ENCODE measurements around the gene HM13. TPM values are rescaled to one million over a fixed set of nuclear protein-coding genes. Genes with fewer than 3 reads are reported as not detected.
"Not testable (repeated sequence)": the region's sequence is repeated elsewhere in the genome, so short reads cannot be mapped to it uniquely, and the experiment has no call there.

HM13 gene
- total RNA-seq, 2 experiments from 2014 or later = 163 to 168 TPM

DNA sequence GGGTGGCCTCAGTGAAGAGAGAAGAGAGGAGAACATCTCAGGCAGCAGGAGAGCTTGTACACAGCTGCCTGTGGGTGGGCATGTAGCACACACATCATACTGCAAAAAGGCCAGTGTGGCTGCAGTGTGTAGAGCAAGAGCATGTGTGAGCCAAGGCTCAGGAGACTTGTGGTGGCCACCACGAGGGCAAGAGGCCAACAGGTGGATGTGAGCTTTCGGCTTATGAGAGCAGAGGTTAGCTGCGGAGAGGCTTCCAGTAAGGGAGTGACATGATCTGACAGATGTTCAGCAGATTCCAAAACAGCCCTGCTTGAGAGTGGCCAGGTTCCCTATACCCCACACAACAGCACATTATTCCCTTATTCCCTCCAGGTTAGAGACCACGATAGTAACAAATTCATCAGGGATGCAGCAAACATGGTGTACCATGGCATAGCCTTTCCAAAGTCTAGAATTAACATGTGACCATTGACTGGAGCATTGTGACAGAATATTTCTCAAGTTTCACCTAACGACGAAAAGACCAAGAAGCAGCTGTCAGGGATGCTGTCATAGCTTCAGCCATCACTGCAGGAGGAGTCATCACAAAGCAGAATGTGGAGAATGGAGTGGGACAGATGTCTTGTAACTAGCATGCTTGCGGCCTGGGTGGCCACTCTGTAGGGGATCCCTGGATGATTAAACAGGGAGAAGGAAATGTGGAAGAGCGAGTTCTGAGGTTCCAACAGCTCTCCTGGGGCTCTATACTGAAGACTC is 23.1 kb downstream of the HM13 start:
- ChIA-PET CTCF (interaction anchor here (1.0 kb wide), 1 partner anchor 23 kb away, joined by 4 read pairs; the partner anchor contains the start of gene HM13), POLR2A (no interaction called here)

DNA sequence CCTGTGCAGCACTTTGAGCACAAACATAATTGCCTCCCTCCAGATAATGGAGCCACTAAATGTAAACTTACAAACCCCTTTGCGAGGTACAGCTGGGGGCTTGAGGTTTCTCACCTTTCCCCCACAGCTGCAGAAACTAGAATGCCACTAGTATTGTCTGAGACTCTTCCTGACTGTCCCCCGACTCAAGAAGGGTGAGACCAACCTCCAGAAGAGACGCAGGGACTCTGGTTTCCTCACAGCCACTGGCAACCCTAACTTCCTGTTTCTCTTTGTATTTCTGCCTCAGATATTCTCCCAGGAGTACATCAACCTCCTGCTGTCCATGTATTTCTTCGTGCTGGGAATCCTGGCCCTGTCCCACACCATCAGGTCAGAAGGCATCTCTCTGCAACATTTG is 23.6 kb downstream of the HM13 start:
- ChIA-PET CTCF (no interaction called here), POLR2A (no interaction called here)

DNA sequence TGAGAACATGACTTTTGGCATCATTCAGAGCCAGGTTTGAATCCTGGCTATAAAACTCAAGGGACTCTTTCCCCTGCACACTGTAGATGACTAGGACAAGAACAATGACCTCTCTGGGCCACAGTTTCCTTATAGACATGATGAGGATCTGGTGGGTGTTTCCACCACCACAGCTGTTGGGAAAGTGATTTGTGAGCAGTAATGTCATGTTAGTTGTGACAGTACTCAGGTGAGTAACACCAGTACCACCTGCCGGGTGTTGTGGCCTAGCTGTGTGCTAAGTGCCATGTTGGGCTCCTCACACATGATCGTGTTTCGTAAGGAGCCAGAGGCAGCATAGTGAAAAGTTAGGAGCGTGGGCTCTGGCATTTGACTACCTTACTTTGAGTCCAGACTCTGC is 24.1 kb downstream of the HM13 start:
- ChIA-PET CTCF (interaction anchor here (0.9 kb wide), 1 partner anchor 24 kb away, joined by 3 read pairs; no protein-coding TSS in a partner anchor), POLR2A (no interaction called here)

DNA sequence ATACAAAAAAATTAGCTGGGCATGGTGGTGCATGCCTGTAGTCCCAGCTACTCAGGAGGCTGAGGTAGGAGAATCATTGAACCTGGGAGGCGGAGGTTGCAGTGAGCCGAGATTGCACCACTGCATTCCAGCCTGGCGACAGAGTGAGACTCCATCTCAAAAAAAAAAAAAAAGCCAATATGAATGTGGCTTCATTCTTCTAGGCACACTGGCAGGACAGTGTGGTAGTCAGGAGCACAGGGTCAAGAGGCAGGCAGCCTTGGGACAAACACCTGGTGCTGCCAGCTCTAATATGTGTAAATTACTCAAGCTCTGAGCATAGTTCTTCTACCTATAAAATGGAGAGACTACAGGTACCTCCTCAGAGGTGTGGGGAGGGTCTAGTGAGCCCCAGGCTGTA is 25.4 kb downstream of the HM13 start:
- POLR2A ChIA-PET, CTCF ChIA-PET: not testable (repeated sequence)

DNA sequence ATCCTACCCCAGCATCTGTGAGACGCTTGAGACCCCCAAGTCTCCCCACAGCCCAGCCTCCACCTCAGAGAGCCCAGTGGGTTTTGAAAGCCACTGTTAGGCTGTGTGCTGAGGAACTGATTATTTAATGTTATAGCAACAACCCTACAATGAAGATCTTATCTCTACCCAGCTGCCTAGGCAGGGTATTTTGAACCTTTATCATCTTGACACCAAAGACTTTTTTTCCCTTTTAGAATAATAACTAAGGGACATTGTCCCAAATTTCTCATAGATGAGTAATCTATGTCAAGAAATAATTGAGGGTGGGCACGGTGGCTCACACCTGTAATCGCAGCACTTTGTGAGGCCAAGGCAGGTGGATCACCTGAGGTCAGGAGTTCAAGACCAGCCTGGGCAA is 26.2 kb downstream of the HM13 start:
- ChIA-PET CTCF (interaction anchor here (1.0 kb wide), 1 partner anchor 72 kb away, joined by 3 read pairs; no protein-coding TSS in a partner anchor), POLR2A (no interaction called here)

DNA sequence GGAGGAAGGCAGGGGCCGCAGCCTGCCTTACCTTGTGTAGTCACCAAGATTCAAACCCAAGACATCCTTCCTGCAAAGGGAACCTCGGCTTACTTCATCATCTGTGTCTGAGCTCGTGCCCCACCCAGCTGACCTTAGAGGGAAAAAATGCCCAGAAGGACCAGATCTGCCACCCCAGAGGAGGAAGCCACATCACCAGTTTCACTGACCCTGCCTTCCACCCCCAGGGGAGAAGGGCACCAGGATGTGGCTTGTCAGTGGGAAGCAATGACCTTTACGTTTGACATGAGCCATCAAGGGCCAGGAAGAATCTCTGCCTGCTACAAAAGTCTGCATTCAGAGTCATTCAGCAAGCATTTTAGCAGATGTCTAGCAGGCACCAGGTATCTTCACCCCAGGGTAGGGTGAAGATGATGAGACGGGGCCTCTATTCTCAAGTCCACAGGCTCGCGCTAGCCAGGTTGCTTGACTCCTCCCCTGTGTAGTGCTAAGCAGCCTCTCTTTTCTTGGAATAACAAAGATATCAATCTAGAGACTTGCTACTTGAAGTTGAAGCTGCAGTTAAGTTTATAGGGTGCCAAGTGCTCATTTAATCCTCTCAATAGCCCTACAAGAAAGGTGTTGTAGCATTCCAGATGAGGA is 28.1 kb downstream of the HM13 start:
- CTCF ChIA-PET = interaction anchor here (0.6 to 1.7 kb wide), 3 partner anchors 18 to 70 kb away, joined by 3 to 7 read pairs (median 3); no protein-coding TSS in a partner anchor
- POLR2A ChIA-PET = no interaction called here

DNA sequence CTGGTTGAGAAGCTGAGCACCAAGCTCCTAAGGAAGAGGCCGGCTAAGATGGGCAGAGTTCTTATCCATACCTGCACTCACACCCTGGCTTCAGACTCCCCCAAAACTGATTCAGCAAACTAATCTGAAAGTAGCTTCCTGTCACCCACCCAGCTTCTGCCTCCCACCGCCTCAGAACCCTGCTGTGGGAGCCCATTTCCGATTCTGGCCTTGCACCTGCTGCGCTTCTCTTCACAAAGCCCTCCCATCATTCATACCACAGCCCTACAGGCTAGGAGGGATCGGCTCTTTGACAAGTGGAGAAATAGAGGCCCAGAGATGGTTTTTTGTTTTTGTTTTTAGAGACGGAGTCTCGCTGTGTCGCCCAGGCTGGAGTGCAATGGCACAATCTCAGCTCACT is 28.7 kb downstream of the HM13 start:
- ChIA-PET CTCF (interaction anchor here (0.6 to 1.7 kb wide), 4 partner anchors 17 to 70 kb away, joined by 3 to 7 read pairs (median 3); no protein-coding TSS in a partner anchor), POLR2A (no interaction called here)

DNA sequence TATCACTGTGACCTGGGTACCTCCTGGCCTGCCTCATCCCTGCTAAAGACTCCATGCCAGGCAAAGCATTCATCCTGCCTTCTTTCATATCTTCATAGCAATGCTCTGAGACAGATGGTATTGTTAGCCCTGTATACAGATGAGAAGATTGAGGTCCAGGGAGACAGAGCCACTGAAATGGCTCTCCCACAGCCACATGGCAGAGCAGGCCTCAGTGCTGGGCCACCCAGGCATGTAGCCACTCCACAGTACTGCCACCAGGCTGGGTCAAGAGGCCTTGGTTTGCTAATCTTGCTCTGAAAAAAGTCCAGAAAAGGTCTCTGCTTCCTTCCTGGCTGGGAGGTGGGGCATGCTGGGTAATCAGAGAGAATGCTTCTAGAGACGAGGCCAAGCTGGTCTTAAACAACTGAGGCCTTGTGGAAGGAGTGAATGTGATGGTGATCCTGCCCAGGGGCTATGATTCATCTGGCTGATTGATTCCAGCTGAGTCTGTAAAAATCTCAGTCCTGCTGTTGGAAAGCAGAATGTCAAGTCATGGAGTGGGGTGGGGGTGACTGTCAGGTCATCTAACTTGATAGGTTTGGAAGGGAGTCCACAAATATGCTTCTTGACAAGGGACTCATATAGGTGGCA is 29.8 kb downstream of the HM13 start:
- ChIA-PET POLR2A (no interaction called here), CTCF (interaction anchor here (1.7 kb wide), 1 partner anchor 69 kb away, joined by 5 read pairs; no protein-coding TSS in a partner anchor)

DNA sequence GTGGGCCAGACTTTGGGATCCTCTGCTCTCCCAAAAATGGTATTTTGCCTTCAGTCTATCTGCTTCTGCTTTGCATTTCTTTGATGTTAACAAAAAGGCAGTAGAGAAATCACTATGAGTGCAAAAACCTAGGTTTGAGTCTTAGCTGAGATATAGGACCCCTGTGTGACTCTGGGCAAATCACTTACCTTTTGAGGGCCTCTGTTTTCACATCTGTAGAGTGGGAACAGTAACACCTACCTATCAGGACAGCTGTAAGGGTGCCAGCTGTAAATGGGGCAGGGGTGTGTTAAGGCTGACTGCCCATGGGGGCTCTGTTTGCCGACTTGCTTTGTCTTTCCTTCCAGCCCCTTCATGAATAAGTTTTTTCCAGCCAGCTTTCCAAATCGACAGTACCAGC is 30.4 kb downstream of the HM13 start:
- ChIA-PET CTCF (interaction anchor here (1.7 kb wide), 1 partner anchor 68 kb away, joined by 5 read pairs; no protein-coding TSS in a partner anchor), POLR2A (no interaction called here)

DNA sequence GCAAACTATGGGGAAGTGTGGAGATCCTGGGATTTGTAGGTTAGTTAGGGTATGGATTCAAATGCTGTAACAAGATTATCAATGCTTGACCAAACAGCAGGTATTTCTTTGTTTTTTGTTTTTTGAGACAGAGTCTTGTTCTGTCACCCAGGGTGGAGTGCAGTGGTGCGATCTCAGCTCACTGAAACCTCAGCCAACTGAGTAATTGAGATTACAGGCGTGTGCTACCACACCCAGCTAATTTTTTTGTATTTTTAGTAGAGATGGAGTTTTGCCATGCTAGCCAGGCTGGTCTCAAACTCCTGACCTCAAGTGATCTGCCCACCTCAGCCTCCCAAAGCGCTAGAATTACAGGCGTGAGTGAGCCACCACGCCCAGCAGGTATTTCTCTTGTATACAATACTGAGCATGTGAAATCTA is 31.4 kb downstream of the HM13 start:
- POLR2A ChIA-PET = not testable (repeated sequence)
- CTCF ChIA-PET = interaction anchor here (1.7 kb wide), 1 partner anchor 67 kb away, joined by 5 read pairs; no protein-coding TSS in a partner anchor

DNA sequence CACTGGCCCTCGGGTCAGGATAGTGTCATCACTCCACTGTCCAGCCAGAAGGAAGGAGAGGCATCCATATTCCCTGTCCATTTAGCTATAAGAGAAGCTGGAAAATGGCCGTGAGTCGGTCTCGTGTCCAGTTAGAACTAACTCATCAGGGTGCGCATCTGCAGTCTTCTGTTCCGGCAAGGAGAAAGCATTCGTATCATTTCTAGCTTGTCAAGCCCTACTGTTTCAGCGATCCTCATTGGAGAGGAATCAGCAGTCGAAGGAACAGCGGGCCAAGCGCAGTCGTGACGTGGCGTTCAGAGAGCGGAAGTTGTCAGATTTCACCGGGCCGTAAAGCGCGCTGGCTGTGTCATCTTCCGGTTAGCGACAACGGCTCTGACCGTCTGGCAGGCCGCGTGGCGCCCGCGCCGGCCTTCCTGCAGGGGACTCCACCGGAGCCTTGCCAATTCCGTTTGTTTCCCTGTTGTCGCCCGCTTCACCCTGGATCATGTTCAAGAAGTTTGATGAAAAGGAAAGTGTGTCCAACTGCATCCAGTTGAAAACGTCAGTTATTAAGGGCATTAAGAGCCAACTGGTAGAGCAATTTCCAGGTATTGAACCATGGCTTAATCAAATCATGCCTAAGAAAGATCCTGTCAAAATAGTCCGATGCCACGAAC is 32.9 kb downstream of the HM13 start:
- ChIA-PET CTCF (interaction anchor here (0.7 to 3.7 kb wide), 4 partner anchors 13 to 66 kb away, joined by 3 to 16 read pairs (median 5); partner anchors contain the start of gene ID1), POLR2A (interaction anchor here (0.8 kb wide), 1 partner anchor 115 kb away, joined by 5 read pairs; no protein-coding TSS in a partner anchor)

DNA sequence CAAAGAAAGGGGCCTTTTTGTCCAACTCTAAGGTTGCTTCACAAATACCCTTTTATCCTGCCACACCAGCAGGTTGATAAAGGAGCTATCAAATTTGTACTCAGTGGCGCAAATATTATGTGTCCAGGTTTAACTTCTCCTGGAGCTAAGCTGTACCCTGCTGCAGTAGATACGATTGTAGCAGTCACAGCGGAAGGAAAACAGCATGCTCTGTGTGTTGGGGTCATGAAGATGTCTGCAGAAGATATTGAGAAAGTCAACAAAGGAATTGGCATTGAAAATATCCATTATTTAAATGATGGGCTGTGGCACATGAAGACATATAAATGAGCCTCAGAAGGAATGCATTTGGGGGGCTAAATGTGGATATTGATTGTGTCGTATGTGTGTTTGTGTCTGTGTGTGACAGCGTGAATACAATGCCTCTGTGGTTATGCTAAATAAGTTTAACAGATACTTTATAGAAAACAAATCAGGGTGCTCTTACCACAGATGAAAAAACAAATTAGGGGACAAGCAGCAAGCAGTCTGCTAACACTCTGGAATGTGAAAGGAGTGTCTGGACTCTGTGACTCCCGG is 33.6 kb downstream of the HM13 start:
- ChIA-PET CTCF (interaction anchor here (1.0 to 3.7 kb wide), 4 partner anchors 12 to 65 kb away, joined by 3 to 16 read pairs (median 5); no protein-coding TSS in a partner anchor), POLR2A (no interaction called here)

DNA sequence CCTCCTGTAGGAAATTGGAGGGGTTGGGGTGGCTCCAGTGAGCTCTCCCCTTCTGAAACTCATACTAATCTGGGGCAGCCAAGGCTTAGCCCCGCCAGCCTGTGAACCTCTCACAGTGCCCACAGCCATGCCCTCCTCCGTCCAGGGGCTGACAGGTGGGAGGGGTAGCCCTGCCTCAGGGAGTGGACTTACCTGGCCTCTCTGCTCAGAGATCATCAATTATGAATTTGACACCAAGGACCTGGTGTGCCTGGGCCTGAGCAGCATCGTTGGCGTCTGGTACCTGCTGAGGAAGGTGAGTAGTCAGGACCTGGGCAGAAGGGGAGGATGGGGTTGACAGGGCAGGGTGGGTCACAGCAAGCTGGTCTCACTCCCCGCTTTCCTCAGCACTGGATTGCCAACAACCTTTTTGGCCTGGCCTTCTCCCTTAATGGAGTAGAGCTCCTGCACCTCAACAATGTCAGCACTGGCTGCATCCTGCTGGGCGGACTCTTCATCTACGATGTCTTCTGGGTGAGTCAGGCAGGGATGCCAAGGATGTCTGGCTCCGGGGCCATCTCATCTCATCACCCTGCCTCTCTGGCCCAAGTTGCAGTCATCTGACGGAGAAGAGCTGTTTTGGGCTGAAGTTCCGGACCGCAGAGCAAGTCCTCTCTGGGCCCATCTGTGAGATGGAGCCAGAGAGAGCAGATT is 34.7 kb downstream of the HM13 start:
- POLR2A ChIA-PET = no interaction called here
- CTCF ChIA-PET = interaction anchor here (0.5 to 3.7 kb wide), 6 partner anchors 11 to 64 kb away, joined by 3 to 16 read pairs (median 3); no protein-coding TSS in a partner anchor

DNA sequence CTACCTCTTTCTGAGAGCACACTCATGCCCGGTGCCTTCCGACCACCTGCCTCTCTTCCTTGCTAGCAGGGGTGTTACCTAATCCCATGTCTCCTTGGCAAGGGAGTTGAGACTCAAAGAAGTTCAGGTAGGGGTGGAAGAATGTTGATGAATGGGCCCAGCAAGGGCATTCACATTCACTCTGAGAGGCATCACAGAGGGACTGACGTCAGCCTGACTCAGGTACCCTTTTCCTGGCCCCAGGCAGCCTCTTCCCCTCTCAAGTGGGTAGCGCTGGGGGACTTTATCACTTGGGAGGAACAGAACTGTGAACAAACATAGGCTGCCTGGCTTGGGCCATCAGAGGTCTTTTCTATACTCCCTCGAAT is 35.3 kb downstream of the HM13 start:
- CTCF ChIA-PET = interaction anchor here (0.5 to 3.7 kb wide), 5 partner anchors 11 to 63 kb away, joined by 3 to 16 read pairs (median 3); no protein-coding TSS in a partner anchor
- POLR2A ChIA-PET = no interaction called here

DNA sequence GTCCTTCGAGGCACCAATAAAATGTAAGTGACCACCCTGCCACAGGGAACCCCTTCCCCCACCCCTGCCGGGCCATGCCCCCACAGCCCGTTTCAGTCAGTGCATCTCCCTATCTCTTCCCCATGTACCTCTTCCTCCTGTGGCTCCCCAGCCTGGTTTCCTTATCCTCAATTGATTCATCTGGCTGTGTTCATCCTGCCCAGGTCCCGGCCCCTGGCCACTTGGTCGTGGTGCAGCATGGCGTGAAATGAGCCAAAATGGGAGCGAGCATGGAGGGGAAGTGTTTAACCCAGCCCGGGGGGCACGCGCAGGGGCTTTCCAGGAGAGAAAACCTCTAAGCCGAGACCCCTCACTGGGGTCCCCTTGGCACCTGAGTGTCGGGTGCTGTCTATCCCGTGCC is 35.9 kb downstream of the HM13 start:
- ChIA-PET CTCF (interaction anchor here (1.7 to 3.0 kb wide), 2 partner anchors 10 to 13 kb away, joined by 3 to 14 read pairs; no protein-coding TSS in a partner anchor), POLR2A (no interaction called here)

DNA sequence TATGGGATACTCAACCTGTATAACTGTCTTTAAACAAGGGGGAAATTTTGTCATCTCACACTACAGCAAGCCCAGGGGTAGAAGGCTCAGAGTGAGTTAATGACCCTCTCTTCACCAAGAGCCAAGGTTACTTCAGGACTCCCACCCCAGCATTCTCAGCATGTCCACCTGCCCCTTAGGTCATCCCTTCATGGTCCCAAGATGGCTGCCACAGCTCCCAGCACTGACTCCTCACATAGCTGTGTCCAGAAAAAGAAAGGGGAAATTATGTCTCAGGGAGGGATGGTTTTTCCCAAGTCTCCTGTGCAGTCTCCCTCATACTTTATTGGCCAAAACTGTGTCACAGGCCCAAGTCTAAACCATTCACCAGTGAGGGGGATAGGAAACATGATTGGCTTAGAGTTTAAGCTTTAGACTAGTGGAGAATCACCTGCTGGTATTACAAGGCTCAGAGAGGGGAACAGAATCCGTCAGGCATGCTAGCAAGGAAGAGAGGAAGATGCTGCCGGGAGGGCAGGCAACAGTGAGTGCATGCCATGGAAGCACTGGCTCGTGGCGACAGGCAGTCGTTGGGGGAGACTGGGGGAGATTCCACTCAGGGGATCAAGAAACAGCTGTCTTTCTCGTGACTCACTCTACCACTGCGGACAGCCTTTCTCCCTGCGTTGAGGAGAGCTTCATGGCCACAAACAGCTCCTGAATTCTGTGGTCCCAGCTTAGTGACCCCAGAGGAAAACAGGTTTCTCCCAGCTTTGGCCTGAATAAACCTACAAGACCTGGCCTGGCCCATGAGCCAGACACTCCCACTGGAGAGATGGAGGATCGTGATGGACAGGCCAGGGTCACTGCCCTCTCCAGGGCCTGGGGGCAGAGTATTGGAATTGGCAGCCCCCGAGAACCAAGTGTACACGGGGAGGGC is 37.2 kb downstream of the HM13 start:
- POLR2A ChIA-PET = no interaction called here
- CTCF ChIA-PET = interaction anchor here (1.0 to 3.5 kb wide), 4 partner anchors 9 to 61 kb away, joined by 3 to 14 read pairs (median 10); no protein-coding TSS in a partner anchor

DNA sequence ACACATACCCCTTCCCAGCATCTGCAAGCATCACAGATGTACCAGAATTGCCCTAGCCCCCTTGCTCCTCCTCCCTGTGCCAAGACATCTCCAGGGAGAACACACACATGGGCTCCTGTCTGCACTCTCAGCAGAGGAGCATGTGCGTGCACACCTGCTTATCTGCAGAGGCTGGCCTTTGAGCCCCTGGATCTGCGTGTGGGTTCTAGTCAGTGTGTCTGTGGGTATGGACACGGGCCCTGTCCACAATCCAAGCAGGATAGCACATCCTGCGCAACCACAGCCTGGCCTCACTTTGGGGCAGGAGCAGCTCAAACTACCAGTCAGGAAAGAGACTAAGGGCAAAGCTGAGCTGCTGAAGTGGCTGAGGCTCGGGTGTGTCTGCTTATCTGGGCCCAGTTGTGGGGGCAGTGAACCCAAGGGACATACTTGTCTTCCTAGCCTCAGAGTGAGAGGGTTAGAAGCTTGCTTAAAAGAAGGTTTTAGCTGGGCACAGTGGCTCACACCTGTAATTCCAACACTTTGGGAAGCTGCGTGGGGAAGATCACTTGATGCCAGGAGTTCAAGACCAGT is 41.0 kb downstream of the HM13 start:
- ChIA-PET POLR2A (no interaction called here), CTCF (interaction anchor here (27.8 kb wide), 1 partner anchor 56 kb away, joined by 673 read pairs; the partner anchor contains the start of gene ID1)

Measured in activated CD8-positive, alpha-beta memory T cell treated with anti-CD3 and anti-CD28 coated beads for 36 hours (primary cell).